DOHH2 (cell line): ENCODE data around the gene SLMAP.

Experiments
- H3F3A ChIP-seq: fragments of 200-600 bp; sonication (generic), shearing (Covaris generic); 2 replicates; pipeline ENCODE4 v1.6.0; 2016; ENCODE audit warnings: antibody characterized with exemption, mild to moderate bottlenecking; ENCODE audit not compliant: control insufficient read depth, insufficient read depth
- H3K27ac ChIP-seq: fragments of 200-600 bp; sonication (generic); 2 replicates; pipeline ENCODE4 v1.5.1; 2014; ENCODE audit warnings: low read depth, mild to moderate bottlenecking, low read length, moderate library complexity
- H3K27me3 ChIP-seq: fragments of 200-600 bp; sonication (generic); 2 replicates; pipeline ENCODE4 v1.6.1; 2014; ENCODE audit warnings: mild to moderate bottlenecking, low read length, mixed read lengths; ENCODE audit not compliant: control insufficient read depth
- H3K36me3 ChIP-seq: fragments of 200-600 bp; sonication (generic); 2 replicates; pipeline ENCODE4 v1.6.1; 2014; ENCODE audit warnings: mild to moderate bottlenecking, low read length, moderate library complexity, mixed read lengths; ENCODE audit not compliant: control insufficient read depth
- H3K4me1 ChIP-seq: fragments of 200-600 bp; sonication (generic); 2 replicates; pipeline ENCODE4 v1.6.1; 2014; ENCODE audit warnings: mild to moderate bottlenecking, low read length, mixed read lengths; ENCODE audit not compliant: control insufficient read depth
- H3K4me2 ChIP-seq: fragments of 200-600 bp; sonication (generic); 2 replicates; pipeline ENCODE4 v1.6.0; 2014; ENCODE audit warnings: mild to moderate bottlenecking, low read length, moderate library complexity
- H3K4me3 ChIP-seq: fragments of 200-600 bp; sonication (generic); 2 replicates; pipeline ENCODE4 v1.5.1; 2014; ENCODE audit warnings: mild to moderate bottlenecking, low read length, mixed read lengths
- H3K79me2 ChIP-seq: fragments of 200-600 bp; sonication (generic); 2 replicates; pipeline ENCODE4 v1.6.1; 2014; ENCODE audit warnings: mild to moderate bottlenecking, low read length, mixed read lengths; ENCODE audit not compliant: control insufficient read depth
- H3K9me2 ChIP-seq: fragments of 200-600 bp; sonication (generic); replicated peaks from 2 replicates; pipeline ENCODE4 v1.6.1; 2014; ENCODE audit warnings: mild to moderate bottlenecking, low read length, mixed read lengths; ENCODE audit not compliant: control insufficient read depth
- H3K9me3 ChIP-seq: fragments of 200-600 bp; sonication (generic); 2 replicates; pipeline ENCODE4 v1.6.1; 2014; ENCODE audit warnings: antibody characterized with exemption, low read length, mixed read lengths; ENCODE audit not compliant: control insufficient read depth, insufficient read depth
- H4K20me1 ChIP-seq: fragments of 200-600 bp; sonication (generic); 2 replicates; pipeline ENCODE4 v1.6.0; 2014; ENCODE audit warnings: low read depth, mild to moderate bottlenecking, antibody characterized with exemption, low read length, moderate library complexity; ENCODE audit not compliant: control insufficient read depth, insufficient read depth
- CTCF ChIP-seq: fragments of 200-600 bp; sonication (generic); IDR thresholded peaks from one replicate; pipeline ENCODE4 v1.5.1; 2014; ENCODE audit warnings: antibody characterized with exemption, mild to moderate bottlenecking, low read depth, low read length; ENCODE audit not compliant: poor library complexity, severe bottlenecking
- EZH2phosphoT487 ChIP-seq: fragments of 200-600 bp; sonication (generic); IDR thresholded peaks from 2 replicates; pipeline ENCODE4 v1.6.1; 2017; ENCODE audit warnings: borderline replicate concordance, mild to moderate bottlenecking, antibody characterized with exemption, low read length, moderate library complexity, mixed read lengths

The SLMAP gene, protein sequence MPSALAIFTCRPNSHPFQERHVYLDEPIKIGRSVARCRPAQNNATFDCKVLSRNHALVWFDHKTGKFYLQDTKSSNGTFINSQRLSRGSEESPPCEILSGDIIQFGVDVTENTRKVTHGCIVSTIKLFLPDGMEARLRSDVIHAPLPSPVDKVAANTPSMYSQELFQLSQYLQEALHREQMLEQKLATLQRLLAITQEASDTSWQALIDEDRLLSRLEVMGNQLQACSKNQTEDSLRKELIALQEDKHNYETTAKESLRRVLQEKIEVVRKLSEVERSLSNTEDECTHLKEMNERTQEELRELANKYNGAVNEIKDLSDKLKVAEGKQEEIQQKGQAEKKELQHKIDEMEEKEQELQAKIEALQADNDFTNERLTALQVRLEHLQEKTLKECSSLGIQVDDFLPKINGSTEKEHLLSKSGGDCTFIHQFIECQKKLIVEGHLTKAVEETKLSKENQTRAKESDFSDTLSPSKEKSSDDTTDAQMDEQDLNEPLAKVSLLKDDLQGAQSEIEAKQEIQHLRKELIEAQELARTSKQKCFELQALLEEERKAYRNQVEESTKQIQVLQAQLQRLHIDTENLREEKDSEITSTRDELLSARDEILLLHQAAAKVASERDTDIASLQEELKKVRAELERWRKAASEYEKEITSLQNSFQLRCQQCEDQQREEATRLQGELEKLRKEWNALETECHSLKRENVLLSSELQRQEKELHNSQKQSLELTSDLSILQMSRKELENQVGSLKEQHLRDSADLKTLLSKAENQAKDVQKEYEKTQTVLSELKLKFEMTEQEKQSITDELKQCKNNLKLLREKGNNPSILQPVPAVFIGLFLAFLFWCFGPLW

GRCh38 chr3:57755741-57756527, at the start of gene SLMAP:
Gene SLMAP, plus strand, starts transcription at chr3:57756309. Its CDS starts 1,343 bp downstream, at chr3:57757652.
- H3F3A ChIP-seq, result 0 out of 2 replicates have a peak, but pooled peaks cover 2% of the 10 kb centered on the region
- TF ChIP-seq EZH2phosphoT487 (no peak), CTCF (no peak)
- no peaks in the 10 kb centered on the region for H3K9me2 ChIP-seq
- H3K9me3 ChIP-seq, result no peaks in the 10 kb centered on the region
- peaks cover 34% of the 10 kb centered on the region for H3K4me1 ChIP-seq
- H3K79me2 ChIP-seq, result peaks cover 49% of the 10 kb centered on the region
- H3K27me3 ChIP-seq, result no peaks in the 10 kb centered on the region
- H3K36me3 ChIP-seq, result peaks cover 44% of the 10 kb centered on the region
- H3K4me3 ChIP-seq, result peak within 1 kb of the TSS; percentile 88
- peaks cover 21% of the 10 kb centered on the region for H4K20me1 ChIP-seq
- H3K27ac ChIP-seq, result peak within 1 kb of the TSS; percentile 60
- peak within 1 kb of the TSS; percentile 99 for H3K4me2 ChIP-seq

GRCh38 chr3:57706462-57706861, 49.6 kb upstream of the SLMAP start:
- Histone ChIP-seq H3K4me2 (no peak overlapping the region), H3K9me3 (no peaks in the 10 kb centered on the region; the same call in 1 of the 2 replicates), H3F3A (no peaks in the 10 kb centered on the region), H3K4me1 (peaks cover 9% of the 10 kb centered on the region), H3K79me2 (no peaks in the 10 kb centered on the region), H3K4me3 (no peak overlapping the region), H3K9me2 (no peaks in the 10 kb centered on the region), H4K20me1 (no peaks in the 10 kb centered on the region), H3K27ac (no peak overlapping the region), H3K27me3 (peaks cover 5% of the 10 kb centered on the region; the same call in 1 of the 2 replicates), H3K36me3 (no peaks in the 10 kb centered on the region)
- TF ChIP-seq EZH2phosphoT487 (no peak), CTCF (no peak)

GRCh38 chr3:57709031-57709430, 47.1 kb upstream of the SLMAP start:
- Histone ChIP-seq H4K20me1 (no peaks in the 10 kb centered on the region), H3K9me3 (no peaks in the 10 kb centered on the region; the same call in 1 of the 2 replicates), H3K4me1 (peaks cover 9% of the 10 kb centered on the region), H3K27me3 (peaks cover 5% of the 10 kb centered on the region; the same call in 1 of the 2 replicates), H3F3A (no peaks in the 10 kb centered on the region), H3K9me2 (no peaks in the 10 kb centered on the region), H3K36me3 (no peaks in the 10 kb centered on the region), H3K4me2 (no peak overlapping the region), H3K79me2 (no peaks in the 10 kb centered on the region), H3K27ac (no peak overlapping the region), H3K4me3 (no peak overlapping the region)
- TF ChIP-seq EZH2phosphoT487 (no peak), CTCF (no peak)
